Hepatocyte (in vitro differentiated cells): ENCODE measurements around the gene PIP5K1C.

Experiments
- EZH2 ChIP-seq: fragments of 200-600 bp; sonication (generic); IDR thresholded peaks from 2 replicates; pipeline ENCODE4 v1.6.1; 2016; ENCODE audit warnings: antibody characterized with exemption, mild to moderate bottlenecking, borderline replicate concordance
- EZH2phosphoT487 ChIP-seq: fragments of 200-600 bp; sonication (generic); IDR thresholded peaks from one replicate; pipeline ENCODE4 v1.6.1; 2018; ENCODE audit warnings: antibody characterized with exemption, mild to moderate bottlenecking, low read depth, moderate library complexity; ENCODE audit not compliant: unreplicated experiment, severe bottlenecking
- TF ChIP-seq, protein P1 (sequence below): fragments of 200-600 bp; sonication (generic); IDR thresholded peaks from 2 replicates; pipeline ENCODE4 v1.5.1; 2016; ENCODE audit warnings: antibody characterized with exemption, mild to moderate bottlenecking; ENCODE audit not compliant: poor library complexity

DNA sequence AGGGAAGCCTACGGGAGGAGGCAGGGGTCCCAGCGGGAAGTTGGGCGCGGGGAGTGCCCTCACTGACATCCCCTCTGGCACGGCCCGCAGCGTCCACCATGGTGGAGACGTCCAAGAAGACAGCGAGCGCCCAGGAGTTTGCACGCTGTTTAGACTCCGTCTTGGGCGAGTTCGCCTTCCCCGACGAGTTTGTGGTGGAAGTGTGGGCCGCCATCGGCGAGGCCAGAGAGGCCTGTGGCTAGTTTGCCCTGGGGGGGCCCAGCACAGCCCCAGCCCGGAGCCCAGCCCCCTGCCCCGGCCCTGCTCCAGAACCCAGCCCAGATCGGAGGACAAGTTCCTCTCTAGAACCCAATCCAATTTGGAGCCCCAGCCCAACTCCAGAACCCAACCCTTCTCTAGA is 110.3 kb downstream of the PIP5K1C start:
- TF ChIP-seq, protein P1, sequence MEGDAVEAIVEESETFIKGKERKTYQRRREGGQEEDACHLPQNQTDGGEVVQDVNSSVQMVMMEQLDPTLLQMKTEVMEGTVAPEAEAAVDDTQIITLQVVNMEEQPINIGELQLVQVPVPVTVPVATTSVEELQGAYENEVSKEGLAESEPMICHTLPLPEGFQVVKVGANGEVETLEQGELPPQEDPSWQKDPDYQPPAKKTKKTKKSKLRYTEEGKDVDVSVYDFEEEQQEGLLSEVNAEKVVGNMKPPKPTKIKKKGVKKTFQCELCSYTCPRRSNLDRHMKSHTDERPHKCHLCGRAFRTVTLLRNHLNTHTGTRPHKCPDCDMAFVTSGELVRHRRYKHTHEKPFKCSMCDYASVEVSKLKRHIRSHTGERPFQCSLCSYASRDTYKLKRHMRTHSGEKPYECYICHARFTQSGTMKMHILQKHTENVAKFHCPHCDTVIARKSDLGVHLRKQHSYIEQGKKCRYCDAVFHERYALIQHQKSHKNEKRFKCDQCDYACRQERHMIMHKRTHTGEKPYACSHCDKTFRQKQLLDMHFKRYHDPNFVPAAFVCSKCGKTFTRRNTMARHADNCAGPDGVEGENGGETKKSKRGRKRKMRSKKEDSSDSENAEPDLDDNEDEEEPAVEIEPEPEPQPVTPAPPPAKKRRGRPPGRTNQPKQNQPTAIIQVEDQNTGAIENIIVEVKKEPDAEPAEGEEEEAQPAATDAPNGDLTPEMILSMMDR: no peak
- TF ChIP-seq EZH2 (no peak), EZH2phosphoT487 (no peak)
